HG02870 (cell line): ENCODE results near the gene PSMD10.

Source experiments
- ATAC-seq: cut with Tn5 transposase; IDR thresholded peaks from one replicate; pipeline ENCODE4 v1.9.1; 2021; ENCODE audit warnings: mild to moderate bottlenecking, moderate library complexity; ENCODE audit not compliant: unreplicated experiment

The PSMD10 gene

DNA sequence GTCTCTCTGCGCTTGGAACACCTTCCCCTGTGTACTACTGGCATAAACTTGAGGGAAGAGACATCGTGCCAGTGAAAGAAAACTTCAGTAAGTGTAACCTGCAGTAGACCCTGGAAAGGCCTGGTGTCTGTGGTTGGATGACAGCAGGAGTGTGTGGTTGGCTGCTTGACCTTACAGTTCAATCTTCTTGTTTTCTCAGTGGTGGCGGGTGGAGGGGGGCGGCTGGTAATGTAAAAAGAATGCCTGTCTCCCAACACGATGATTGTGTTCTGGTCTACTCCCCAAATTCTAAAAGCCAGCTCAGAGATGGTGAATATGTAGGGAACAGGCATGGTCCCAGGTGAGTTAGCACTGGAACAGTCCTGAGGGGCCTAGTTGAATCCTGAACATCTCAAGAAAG is 18.6 kb downstream of the PSMD10 start:
- no peak for ATAC-seq

DNA sequence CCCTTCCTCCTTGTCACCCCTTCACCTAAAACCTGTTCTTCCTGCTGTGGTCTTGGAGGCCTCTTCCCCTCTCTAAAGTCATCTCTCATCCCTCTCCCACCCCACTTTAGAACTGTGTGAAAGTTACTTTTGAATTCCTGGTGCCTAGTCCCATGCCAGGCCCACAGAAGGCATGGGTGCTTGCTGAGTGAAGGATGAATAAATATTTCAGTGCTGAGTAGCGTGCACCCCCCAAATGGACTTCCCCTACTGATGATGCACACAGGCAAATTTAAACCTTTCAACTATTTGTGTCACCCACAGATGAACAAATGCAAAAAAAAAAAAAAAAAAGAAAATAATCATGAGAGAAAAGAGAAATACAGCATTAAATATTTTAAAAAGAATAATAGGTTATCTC is 19.8 kb downstream of the PSMD10 start:
- ATAC-seq, result no peak

DNA sequence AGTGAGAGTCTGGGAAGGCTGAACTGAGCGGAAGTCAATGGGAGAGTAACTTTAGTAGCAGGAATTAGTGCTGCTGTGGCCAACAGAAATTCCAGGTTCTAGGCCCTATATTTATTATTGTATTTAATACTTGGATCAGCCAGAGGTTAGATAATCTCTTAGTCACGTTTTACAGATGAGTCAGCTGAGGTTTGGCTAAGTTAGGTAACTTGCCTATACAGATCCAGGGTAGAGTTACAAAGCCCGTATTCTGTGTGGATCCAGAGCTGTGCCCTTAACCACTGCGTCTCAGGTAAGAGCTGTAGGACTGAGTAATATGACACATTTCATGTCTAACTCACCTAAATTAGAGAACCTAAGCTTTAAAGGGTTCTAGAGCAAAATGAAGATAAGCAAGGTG is 20.5 kb downstream of the PSMD10 start:
- no peak for ATAC-seq

DNA sequence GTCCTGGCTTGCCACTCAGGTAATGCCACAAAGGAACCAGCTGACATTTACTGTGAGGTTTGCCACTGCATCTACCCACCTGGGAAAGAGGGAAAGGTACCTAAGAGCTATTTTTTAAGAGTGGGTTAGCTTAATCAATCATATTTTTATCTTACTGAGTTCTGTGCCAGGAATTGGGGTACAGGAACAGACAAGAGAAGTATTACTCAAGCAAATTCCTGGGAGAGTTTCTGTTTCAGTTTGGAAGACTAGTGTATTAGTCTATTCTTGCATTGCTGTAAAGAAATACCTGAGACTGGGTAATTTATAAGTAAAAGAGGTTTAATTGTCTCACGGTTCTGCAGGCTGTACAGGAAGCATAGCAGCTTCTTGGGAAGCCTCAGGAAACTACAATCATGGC is 23.2 kb downstream of the PSMD10 start:
- ATAC-seq, result no peak

DNA sequence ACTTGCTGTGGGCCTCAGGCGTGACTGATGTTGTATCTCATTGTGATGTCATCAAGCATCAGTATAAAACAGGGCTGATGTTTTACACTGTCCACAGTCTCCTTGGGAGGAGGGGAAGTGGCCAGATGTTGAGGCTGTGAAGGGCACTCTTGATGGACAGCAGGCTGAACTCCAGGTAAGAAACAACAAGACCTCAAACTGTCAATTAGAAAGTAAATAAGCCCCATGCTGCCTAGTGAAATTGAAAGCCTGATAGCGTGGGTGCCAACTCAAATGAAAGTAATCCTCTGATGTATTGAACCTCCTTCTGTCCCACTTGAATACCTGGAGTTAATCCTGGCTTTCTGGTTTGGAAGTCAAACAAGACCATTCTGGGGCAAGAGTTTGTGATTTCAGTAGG is 26.7 kb downstream of the PSMD10 start:
- ATAC-seq, result no peak

DNA sequence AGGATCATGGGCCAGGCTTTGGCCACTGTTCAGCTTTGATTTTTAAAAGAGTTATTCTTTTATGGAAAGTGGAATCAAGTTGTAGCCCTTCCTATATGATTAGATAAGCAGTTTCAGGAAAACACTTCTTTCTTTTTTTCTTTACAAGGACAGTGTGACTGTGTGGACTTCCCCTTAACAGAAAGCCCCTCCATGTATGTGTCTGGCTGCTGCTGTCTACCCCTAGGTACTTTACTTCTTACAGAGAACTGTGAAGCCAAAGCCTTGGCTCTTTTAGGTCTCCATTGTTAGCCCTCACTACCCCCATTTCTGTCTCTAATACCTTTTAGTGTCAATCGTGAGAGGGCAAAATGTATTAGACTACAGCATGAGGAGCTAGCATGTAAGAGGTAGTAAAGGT is 27.3 kb downstream of the PSMD10 start:
- ATAC-seq, result peak; percentile 49

DNA sequence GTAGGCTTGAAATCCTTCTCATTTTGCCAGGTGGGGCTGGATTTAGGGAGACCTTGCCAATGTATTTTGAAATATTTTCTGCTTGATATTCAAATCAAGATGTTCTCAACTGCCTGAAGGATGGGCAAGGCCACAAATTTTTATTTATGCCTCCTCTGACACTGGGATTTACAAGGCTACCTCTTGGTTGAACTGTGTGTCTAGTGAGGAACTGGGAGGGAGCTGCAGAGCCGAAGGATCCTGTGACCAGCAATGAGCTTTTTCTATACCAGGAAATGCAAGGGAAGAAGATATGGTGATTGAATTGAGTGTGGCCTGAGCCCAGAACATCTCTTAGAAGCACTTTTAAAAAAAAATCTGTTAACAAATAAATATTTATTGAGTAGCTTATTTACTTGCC is 31.5 kb downstream of the PSMD10 start:
- ATAC-seq, result no peak

DNA sequence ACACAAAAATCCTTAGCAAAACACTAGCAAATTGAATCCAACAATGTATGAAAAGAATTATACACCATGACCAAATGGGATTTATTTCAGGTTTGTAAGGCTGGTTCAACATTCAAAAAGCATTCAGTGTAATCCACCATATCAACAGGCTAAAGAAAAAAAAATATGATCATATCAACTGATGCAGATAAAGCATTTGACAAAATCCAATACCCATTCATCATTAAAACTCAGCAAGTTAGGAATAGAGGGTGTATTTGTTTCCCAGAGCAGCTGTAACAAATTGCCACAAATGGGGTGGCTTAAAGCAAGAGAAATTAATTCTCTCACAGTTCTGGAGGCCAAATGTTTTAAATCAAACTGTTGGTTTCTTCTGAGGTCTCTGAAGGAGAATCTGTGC is 35.8 kb downstream of the PSMD10 start:
- ATAC-seq, result no peak

DNA sequence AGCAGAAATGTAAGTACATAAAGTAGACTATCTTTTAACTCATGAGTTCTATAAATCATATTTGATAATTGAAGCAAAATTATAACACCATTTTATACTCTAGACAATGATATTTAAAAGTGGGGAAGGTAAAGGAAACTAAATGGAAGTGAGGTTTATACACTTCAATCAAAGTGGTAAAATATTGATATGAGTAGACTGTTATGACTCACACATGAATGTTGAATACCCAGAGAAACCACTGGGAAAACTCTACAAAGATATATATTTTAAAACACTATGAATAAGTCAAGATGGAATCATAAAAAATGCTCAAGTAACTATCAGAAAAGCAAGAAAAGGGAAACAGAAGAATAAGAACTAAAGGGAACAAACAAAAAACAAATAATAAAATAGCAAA is 38.1 kb downstream of the PSMD10 start:
- peak; percentile 71 for ATAC-seq

DNA sequence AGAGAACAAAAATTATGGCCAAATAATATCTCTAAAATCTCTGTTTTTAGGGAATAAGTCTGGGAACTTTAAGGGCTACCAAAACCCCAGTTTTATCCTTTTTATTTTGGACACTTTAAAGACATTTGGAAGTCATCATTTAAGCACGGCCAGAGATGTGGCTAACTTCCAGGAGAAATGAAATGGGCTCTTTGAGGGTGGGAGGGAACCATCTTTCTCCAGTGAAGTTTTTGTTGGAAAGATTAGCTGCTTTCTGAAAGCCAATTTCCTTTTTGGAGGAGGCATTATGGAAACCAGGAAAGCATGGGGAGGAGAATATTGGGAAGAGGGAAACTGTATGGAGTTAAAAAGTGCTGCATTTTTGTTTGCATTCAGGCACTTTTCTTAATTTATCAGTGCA is 41.7 kb downstream of the PSMD10 start:
- ATAC-seq, result no peak

DNA sequence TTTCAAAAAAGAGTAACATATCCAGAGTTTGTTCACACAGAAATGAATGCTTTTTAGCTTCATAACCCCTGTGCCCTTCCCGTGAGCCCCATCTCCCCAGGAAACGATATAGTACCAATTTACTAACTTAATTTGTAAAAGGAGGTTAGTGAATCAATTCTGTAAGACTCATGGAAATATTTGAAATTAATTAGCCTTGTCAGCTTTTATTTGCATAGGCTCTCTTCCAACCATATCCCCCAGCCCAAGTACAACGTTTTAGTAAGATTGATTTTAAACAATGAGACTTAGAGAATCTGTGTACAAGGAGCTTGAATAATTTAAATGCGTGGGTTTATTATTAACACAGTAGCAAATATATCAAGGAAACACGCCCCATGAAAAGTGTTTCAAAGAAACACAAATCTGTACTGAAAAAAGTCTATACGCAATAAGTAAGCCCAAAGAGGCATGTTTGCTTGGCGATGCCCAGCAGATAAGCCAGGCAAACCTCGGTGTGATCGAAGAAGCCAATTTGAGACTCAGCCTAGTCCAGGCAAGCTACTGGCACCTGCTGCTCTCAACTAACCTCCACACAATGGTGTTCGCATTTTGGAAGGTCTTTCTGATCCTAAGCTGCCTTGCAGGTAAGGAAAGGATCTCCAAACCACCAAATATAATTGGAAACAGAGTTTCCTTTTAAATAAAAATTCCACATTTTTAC is 46.6 kb downstream of the PSMD10 start, which contains the start of gene VSIG1:
TSS of gene VSIG1 (plus strand) at position 512 of the 703 bp plus-strand sequence. CDS start at position 578, 66 bp downstream.
- ATAC-seq, result no peak

DNA sequence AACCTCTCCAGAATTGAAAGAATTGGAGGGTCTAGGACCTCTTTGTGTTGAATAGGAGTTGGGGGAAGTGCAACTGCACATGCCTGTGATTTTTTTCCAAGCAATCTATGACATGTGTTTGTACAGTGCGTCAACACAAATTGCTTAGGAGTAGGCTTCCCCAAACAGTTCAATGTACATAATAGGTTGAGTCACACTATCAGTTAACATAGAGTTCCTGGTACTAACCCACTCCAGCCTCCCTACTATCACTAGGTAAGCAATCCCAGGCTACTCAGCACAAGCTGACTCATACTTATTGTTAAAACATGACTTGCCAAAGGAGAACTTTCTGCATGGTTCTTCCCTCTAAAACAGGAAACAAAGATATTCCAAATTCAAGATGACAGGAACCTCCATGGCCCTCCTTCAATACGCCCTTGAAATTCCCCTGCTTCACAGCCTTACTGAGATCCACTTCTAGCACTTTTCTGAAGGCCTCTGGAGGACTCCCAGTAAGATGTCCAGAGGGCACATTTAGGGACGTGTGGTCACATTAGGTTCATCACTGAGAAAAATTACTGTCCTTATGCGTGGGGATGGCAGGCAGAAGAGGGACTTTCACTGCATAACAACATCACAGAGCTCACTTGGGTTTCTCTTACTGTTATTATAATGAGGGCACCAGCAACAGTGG is 54.9 kb downstream of the PSMD10 start:
- ATAC-seq, result no peak

DNA sequence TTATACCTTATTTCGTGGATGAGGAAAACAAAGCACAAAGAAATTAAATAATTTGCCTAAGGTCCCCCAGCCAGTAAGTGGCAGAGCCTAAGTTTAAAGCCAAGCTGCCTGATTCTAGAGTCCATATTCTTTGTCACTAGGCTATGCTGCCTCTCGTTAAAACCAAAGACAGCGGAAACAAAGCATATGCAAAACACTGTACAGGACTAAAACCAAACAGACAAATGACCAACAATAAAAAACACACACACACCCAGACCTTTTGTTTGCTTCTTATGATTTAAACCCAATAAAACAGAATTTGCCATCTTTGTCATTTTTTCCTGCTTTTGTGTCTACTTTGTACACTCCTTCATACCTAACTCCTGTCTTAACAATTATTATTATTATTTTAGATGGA is 56.6 kb downstream of the PSMD10 start:
- ATAC-seq, result no peak
